HG03575 (cell line): ENCODE results near the gene HABP2.

Source experiments
- ATAC-seq: cut with Tn5 transposase; IDR thresholded peaks from one replicate; pipeline ENCODE4 v1.9.1; 2021; ENCODE audit not compliant: unreplicated experiment, insufficient number of reproducible peaks, low FRiP score; ENCODE audit errors: extremely low read depth

The HABP2 gene

GRCh38 chr10:113524539-113525490 lies 28.0 kb upstream of the HABP2 start:
- ATAC-seq = no peak

GRCh38 chr10:113525713-113526112 lies 27.1 kb upstream of the HABP2 start:
- ATAC-seq = no peak

GRCh38 chr10:113527211-113527906 lies 25.5 kb upstream of the HABP2 start:
- ATAC-seq = no peak

- ATAC-seq = no peak
These were observed 24.0 kb upstream of the HABP2 start for GRCh38 chr10:113528876-113529275.

- no peak for ATAC-seq
These were observed 23.3 kb upstream of the HABP2 start for GRCh38 chr10:113529575-113529974.

- ATAC-seq = no peak
These were observed 22.4 kb upstream of the HABP2 start for GRCh38 chr10:113530476-113530875.

GRCh38 chr10:113532724-113533123 lies 20.1 kb upstream of the HABP2 start:
- ATAC-seq = no peak

- no peak for ATAC-seq
These were observed 19.1 kb upstream of the HABP2 start for GRCh38 chr10:113533801-113534200.

GRCh38 chr10:113534423-113534822 lies 18.4 kb upstream of the HABP2 start:
- ATAC-seq = no peak

GRCh38 chr10:113537672-113538071 lies 15.2 kb upstream of the HABP2 start:
- ATAC-seq = no peak

GRCh38 chr10:113538151-113538550 lies 14.7 kb upstream of the HABP2 start:
- ATAC-seq = no peak

- no peak for ATAC-seq
These were observed 13.1 kb upstream of the HABP2 start for GRCh38 chr10:113539789-113540188.

GRCh38 chr10:113540845-113541548 lies 11.9 kb upstream of the HABP2 start:
- no peak for ATAC-seq

- ATAC-seq = no peak
These were observed 11.3 kb upstream of the HABP2 start for GRCh38 chr10:113541549-113541927.

GRCh38 chr10:113543107-113543955 lies 9.5 kb upstream of the HABP2 start:
- ATAC-seq = no peak

- no peak for ATAC-seq
These were observed 8.5 kb upstream of the HABP2 start for GRCh38 chr10:113544392-113544791.

- no peak for ATAC-seq
These were observed 5.4 kb upstream of the HABP2 start for GRCh38 chr10:113547426-113547825.

GRCh38 chr10:113549856-113550255 lies 3.0 kb upstream of the HABP2 start:
- no peak for ATAC-seq

GRCh38 chr10:113550365-113550764 lies 2.5 kb upstream of the HABP2 start:
- ATAC-seq = no peak
